ENCODE data around the gene SORCS2.

DNA sequence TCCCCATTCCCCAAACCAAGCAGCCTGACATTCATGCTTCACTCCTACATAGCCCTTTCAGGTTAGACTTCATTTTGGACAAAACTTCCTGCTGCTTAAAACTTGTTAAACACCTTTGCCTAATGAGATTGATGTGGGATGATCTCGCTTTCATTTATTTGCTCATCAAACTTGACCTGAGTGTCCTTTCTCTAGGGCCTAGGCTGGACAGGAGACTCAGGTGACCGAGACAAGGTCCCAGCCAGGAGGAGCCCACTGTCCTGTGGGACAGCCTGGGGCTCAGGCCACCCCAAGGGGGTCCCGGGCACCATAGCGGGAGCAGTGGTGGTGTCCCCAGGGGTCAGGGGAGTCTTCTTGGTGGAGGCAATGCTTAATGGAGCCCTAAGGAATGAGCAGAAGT, 266.1 kb downstream of the SORCS2 start:
- TF ChIP-seq GATA2 (IDR thresholded peaks at IDR 0.05; ENCODE audit: low read depth, low read length), result no peak
- TF ChIP-seq GATA3 (IDR thresholded peaks at IDR 0.05; ENCODE audit: low read depth, low read length), result no peak

Data from SH-SY5Y (cell line).